Ovary (tissue), 3 donors: ENCODE results near the gene ZNF718.
"Not testable (repeated sequence)": the region's sequence is repeated elsewhere in the genome, so short reads cannot be mapped to it uniquely, and the experiment has no call there.

Experiments used
- CTCF ChIP-seq, 3 donors: fragments of 450-650 bp in 2 of 3; fragments of 200-600 bp in 1 of 3; IDR thresholded peaks; one replicate each; pipeline versions ENCODE4 v1.5.1 to v1.8.0; 2016 to 2022; ENCODE audit warnings: antibody characterized with exemption in 3 of 3, mild to moderate bottlenecking in 1 of 3
- POLR2A ChIP-seq: fragments of 450-650 bp; IDR thresholded peaks from one replicate; pipeline ENCODE4 v1.6.1; 2017; ENCODE audit warnings: antibody characterized with exemption, mild to moderate bottlenecking, moderate library complexity
- donor health status: DM: no; HTN: no; CAD: no.

GRCh38 chr4:86559-87324, 37.6 kb upstream of the ZNF718 start:
- not testable (repeated sequence) for TF ChIP-seq POLR2A; CTCF (IDR thresholded peaks at IDR 0.05)
